Measurements from ENCODE around the gene SYNE1. TPM values are rescaled to one million over a fixed set of nuclear protein-coding genes. Genes with fewer than 3 reads are reported as not detected.

SYNE1 gene
- total and polyA plus RNA-seq, 8 donors = 12.8 to 279 (median 108) TPM

DNA sequence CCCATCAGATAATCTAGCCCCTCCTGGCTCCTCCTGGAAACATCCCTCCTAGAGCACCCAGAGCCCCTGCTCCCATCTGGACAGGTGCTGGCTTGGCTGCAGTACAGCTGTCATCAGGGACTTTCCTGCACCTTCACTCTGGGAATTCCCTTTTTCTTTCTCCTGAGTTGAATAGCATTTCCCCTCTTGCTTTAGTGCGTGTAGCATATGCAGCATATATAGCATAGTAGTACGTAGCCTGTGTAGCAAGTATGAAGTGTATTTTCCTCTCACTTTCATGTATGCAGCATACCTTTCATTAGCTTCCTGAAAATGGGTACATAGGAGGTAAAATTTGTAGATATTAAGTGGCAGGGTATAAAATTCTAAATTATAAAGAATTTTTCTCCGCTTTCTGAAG is 476.8 kb downstream of the SYNE1 start:
- intact Hi-C loops (cut with DNase I; ENCODE audit: low total_unique reads) = no loop called here
- WGBS, 5 donors = 82 to 92% (median 85%) methylated on average over 3 of the region's 3 CpGs
- Histone ChIP-seq H3K27ac (no peak overlapping the region), H3K9me3 (no peaks in the 10 kb centered on the region), H3K27me3 (no peaks in the 10 kb centered on the region), H3K4me3 (no peak overlapping the region), H3K36me3 (peaks cover 5 to 60% (median 53%) of the 10 kb centered on the region in 4 donors), H3K4me1 (no peaks in the 10 kb centered on the region)
- no peak for DNase-seq
- no peak for TF ChIP-seq EP300 (IDR thresholded peaks at IDR 0.05)
- TF ChIP-seq POLR2A (IDR thresholded peaks at IDR 0.05) = no peak

GRCh38 chr6:152155792-152156191 is 481.4 kb downstream of the SYNE1 start:
- no peak for TF ChIP-seq POLR2AphosphoS5 (IDR thresholded peaks at IDR 0.05)
- WGBS, 5 donors = 81 to 95% (median 85%) methylated on average over 8 of the region's 8 CpGs
- DNase-seq = no peak
- intact Hi-C loops (cut with DNase I; ENCODE audit: low total_unique reads) = no loop called here
- H3K4me1 ChIP-seq = no peaks in the 10 kb centered on the region
- H3K4me3 ChIP-seq = no peak overlapping the region
- peaks cover 19 to 80% (median 70%) of the 10 kb centered on the region in 4 donors for H3K36me3 ChIP-seq
- H3K27me3 ChIP-seq = no peaks in the 10 kb centered on the region
- H3K27ac ChIP-seq = no peak overlapping the region
- no peaks in the 10 kb centered on the region for H3K9me3 ChIP-seq

GRCh38 chr6:152154559-152155356 is 482.4 kb downstream of the SYNE1 start:
- Histone ChIP-seq H3K36me3 (peaks cover 22 to 85% (median 73%) of the 10 kb centered on the region in 4 donors), H3K4me1 (no peaks in the 10 kb centered on the region), H3K4me3 (no peak overlapping the region), H3K27ac (no peak overlapping the region), H3K9me3 (no peaks in the 10 kb centered on the region), H3K27me3 (no peaks in the 10 kb centered on the region)
- 89 to 93% (median 90%) methylated on average over 17 of the region's 17 CpGs for WGBS, 5 donors
- intact Hi-C loops (cut with DNase I; ENCODE audit: low total_unique reads) = no loop called here
- DNase-seq = no peak
- TF ChIP-seq POLR2AphosphoS5 (IDR thresholded peaks at IDR 0.05) (no peak), POLR2A (IDR thresholded peaks at IDR 0.05) (no peak), EP300 (IDR thresholded peaks at IDR 0.05) (no peak)
- TF ChIP-seq, protein P1, sequence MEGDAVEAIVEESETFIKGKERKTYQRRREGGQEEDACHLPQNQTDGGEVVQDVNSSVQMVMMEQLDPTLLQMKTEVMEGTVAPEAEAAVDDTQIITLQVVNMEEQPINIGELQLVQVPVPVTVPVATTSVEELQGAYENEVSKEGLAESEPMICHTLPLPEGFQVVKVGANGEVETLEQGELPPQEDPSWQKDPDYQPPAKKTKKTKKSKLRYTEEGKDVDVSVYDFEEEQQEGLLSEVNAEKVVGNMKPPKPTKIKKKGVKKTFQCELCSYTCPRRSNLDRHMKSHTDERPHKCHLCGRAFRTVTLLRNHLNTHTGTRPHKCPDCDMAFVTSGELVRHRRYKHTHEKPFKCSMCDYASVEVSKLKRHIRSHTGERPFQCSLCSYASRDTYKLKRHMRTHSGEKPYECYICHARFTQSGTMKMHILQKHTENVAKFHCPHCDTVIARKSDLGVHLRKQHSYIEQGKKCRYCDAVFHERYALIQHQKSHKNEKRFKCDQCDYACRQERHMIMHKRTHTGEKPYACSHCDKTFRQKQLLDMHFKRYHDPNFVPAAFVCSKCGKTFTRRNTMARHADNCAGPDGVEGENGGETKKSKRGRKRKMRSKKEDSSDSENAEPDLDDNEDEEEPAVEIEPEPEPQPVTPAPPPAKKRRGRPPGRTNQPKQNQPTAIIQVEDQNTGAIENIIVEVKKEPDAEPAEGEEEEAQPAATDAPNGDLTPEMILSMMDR (IDR thresholded peaks at IDR 0.05) = no peak

DNA sequence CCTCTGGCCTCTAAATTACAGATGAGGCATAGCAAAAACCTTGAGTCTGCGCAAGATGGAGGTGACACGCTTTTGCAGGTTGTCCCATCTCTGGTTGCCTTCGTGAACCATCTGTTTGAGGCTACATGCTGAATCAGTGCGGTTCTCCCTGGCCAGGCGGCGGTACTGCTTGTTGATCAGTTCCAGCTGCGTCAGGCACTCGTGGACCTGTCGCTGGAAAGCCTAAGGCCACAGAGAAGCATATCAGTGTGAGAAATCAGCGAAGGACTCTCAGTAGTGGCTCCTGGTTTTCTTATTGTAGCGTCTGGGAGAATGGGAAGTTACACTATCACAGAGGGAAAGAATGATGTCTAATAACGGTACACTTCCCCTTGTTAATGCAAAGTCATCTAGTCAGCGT is 485.2 kb downstream of the SYNE1 start:
- intact Hi-C loops (cut with DNase I; ENCODE audit: low total_unique reads) = no loop called here
- Histone ChIP-seq H3K9me3 (no peaks in the 10 kb centered on the region), H3K4me1 (no peaks in the 10 kb centered on the region), H3K27ac (no peak overlapping the region), H3K36me3 (peaks cover 41 to 95% (median 92%) of the 10 kb centered on the region in 4 donors), H3K27me3 (no peaks in the 10 kb centered on the region), H3K4me3 (no peak overlapping the region)
- 86 to 91% (median 90%) methylated on average over 13 of the region's 13 CpGs for WGBS, 5 donors
- TF ChIP-seq POLR2A (IDR thresholded peaks at IDR 0.05) = no peak
- TF ChIP-seq EP300 (IDR thresholded peaks at IDR 0.05) = no peak
- TF ChIP-seq, protein P1 (IDR thresholded peaks at IDR 0.05) = no peak
- no peak for TF ChIP-seq POLR2AphosphoS5 (IDR thresholded peaks at IDR 0.05)
- no peak for DNase-seq

DNA sequence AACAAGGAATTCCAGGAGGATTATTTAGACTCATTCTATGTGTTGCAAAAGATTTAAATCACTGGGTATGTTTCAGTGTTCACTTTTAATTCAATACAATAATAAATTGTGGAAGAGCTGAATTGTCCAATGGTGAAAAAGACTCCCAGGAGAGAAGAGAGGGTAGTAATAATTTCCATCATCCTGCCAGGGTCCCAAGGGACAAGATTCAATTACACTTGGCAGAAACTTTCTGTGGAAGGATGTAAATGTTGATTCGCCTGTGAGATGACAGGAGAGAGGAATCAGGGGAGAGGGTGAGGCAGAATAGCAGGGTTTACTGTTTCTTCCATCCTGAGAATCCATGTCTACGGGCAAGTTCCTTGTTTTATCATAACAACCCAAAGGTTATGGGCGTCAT is 487.0 kb downstream of the SYNE1 start:
- Histone ChIP-seq H3K4me3 (no peak overlapping the region), H3K4me1 (no peaks in the 10 kb centered on the region), H3K36me3 (peaks cover 42 to 99% (median 93%) of the 10 kb centered on the region in 4 donors), H3K27me3 (no peaks in the 10 kb centered on the region), H3K27ac (no peak overlapping the region), H3K9me3 (no peaks in the 10 kb centered on the region)
- 77 to 90% (median 87%) methylated on average over 3 of the region's 3 CpGs for WGBS, 5 donors
- no peak for TF ChIP-seq EP300 (IDR thresholded peaks at IDR 0.05)
- no peak for TF ChIP-seq POLR2A (IDR thresholded peaks at IDR 0.05)
- no peak for TF ChIP-seq POLR2AphosphoS5 (IDR thresholded peaks at IDR 0.05)
- TF ChIP-seq, protein P1 (IDR thresholded peaks at IDR 0.05) = no peak
- no peak for DNase-seq
- intact Hi-C loops (cut with DNase I; ENCODE audit: low total_unique reads) = no loop called here
